ENCODE data around the gene APP.

APP gene

GRCh38 chr21:26188422-26188821, 17.9 kb upstream of the APP start:
- Histone ChIP-seq H3K79me2 (ENCODE audit: insufficient read depth, low read depth) (no peaks in the 10 kb centered on the region), H3K4me3 (IDR thresholded peaks at IDR 0.05; ENCODE audit: insufficient read depth, low read depth, low read length) (no peak overlapping the region), H3K27me3 (ENCODE audit: insufficient read depth, low read depth) (no peaks in the 10 kb centered on the region), H4K20me1 (ENCODE audit: insufficient read depth) (no peaks in the 10 kb centered on the region), H3K4me2 (no peak overlapping the region), H3K27ac (no peak overlapping the region), H3K36me3 (ENCODE audit: insufficient read depth) (no peaks in the 10 kb centered on the region), H2AFZ (ENCODE audit: low read depth) (no peak overlapping the region), H3K9ac (no peak overlapping the region), H3K4me1 (ENCODE audit: low read depth, poor library complexity, severe bottlenecking) (no peaks in the 10 kb centered on the region)
- TF ChIP-seq CTCF (conservative IDR thresholded peaks at IDR 0.05; ENCODE audit: low read depth, low read length): no peak

GRCh38 chr21:26185446-26185845, 14.9 kb upstream of the APP start:
- no peak overlapping the region for H3K9ac ChIP-seq
- H4K20me1 ChIP-seq (ENCODE audit: insufficient read depth): no peaks in the 10 kb centered on the region
- no peak overlapping the region for H3K4me3 ChIP-seq (IDR thresholded peaks at IDR 0.05; ENCODE audit: insufficient read depth, low read depth, low read length)
- no peaks in the 10 kb centered on the region for H3K36me3 ChIP-seq (ENCODE audit: insufficient read depth)
- TF ChIP-seq CTCF (conservative IDR thresholded peaks at IDR 0.05; ENCODE audit: low read depth, low read length): no peak
- no peak overlapping the region for H3K4me2 ChIP-seq
- no peaks in the 10 kb centered on the region for H3K4me1 ChIP-seq (ENCODE audit: low read depth, poor library complexity, severe bottlenecking)
- H2AFZ ChIP-seq (ENCODE audit: low read depth): no peak overlapping the region
- no peaks in the 10 kb centered on the region for H3K27me3 ChIP-seq (ENCODE audit: insufficient read depth, low read depth)
- H3K27ac ChIP-seq: no peak overlapping the region
- H3K79me2 ChIP-seq (ENCODE audit: insufficient read depth, low read depth): no peaks in the 10 kb centered on the region

- Histone ChIP-seq H3K79me2 (ENCODE audit: insufficient read depth, low read depth) (no peaks in the 10 kb centered on the region), H3K9ac (no peak overlapping the region), H3K36me3 (ENCODE audit: insufficient read depth) (no peaks in the 10 kb centered on the region), H3K4me1 (ENCODE audit: low read depth, poor library complexity, severe bottlenecking) (no peaks in the 10 kb centered on the region), H4K20me1 (ENCODE audit: insufficient read depth) (no peaks in the 10 kb centered on the region), H3K4me3 (IDR thresholded peaks at IDR 0.05; ENCODE audit: insufficient read depth, low read depth, low read length) (no peak overlapping the region), H3K27ac (no peak overlapping the region), H3K27me3 (ENCODE audit: insufficient read depth, low read depth) (no peaks in the 10 kb centered on the region), H3K4me2 (no peak overlapping the region), H2AFZ (ENCODE audit: low read depth) (no peak overlapping the region)
- no peak for TF ChIP-seq CTCF (conservative IDR thresholded peaks at IDR 0.05; ENCODE audit: low read depth, low read length)
These were observed 14.5 kb upstream of the APP start for GRCh38 chr21:26185021-26185420.

- no peaks in the 10 kb centered on the region for H4K20me1 ChIP-seq (ENCODE audit: insufficient read depth)
- no peak overlapping the region for H3K4me2 ChIP-seq
- no peak for TF ChIP-seq CTCF (conservative IDR thresholded peaks at IDR 0.05; ENCODE audit: low read depth, low read length)
- H3K27ac ChIP-seq: no peak overlapping the region
- H2AFZ ChIP-seq (ENCODE audit: low read depth): no peak overlapping the region
- no peaks in the 10 kb centered on the region for H3K27me3 ChIP-seq (ENCODE audit: insufficient read depth, low read depth)
- peaks cover 2% of the 10 kb centered on the region for H3K4me1 ChIP-seq (ENCODE audit: low read depth, poor library complexity, severe bottlenecking)
- no peak overlapping the region for H3K4me3 ChIP-seq (IDR thresholded peaks at IDR 0.05; ENCODE audit: insufficient read depth, low read depth, low read length)
- H3K36me3 ChIP-seq (ENCODE audit: insufficient read depth): no peaks in the 10 kb centered on the region
- H3K79me2 ChIP-seq (ENCODE audit: insufficient read depth, low read depth): no peaks in the 10 kb centered on the region
- H3K9ac ChIP-seq: no peak overlapping the region
These were observed 8.9 kb upstream of the APP start for GRCh38 chr21:26179501-26179900.
